GM19452 (cell line): ENCODE results near the gene THBS1.

Experiments
- ATAC-seq: cut with Tn5 transposase; IDR thresholded peaks from one replicate; pipeline ENCODE4 v1.9.1; 2021; ENCODE audit not compliant: unreplicated experiment

Gene THBS1

DNA sequence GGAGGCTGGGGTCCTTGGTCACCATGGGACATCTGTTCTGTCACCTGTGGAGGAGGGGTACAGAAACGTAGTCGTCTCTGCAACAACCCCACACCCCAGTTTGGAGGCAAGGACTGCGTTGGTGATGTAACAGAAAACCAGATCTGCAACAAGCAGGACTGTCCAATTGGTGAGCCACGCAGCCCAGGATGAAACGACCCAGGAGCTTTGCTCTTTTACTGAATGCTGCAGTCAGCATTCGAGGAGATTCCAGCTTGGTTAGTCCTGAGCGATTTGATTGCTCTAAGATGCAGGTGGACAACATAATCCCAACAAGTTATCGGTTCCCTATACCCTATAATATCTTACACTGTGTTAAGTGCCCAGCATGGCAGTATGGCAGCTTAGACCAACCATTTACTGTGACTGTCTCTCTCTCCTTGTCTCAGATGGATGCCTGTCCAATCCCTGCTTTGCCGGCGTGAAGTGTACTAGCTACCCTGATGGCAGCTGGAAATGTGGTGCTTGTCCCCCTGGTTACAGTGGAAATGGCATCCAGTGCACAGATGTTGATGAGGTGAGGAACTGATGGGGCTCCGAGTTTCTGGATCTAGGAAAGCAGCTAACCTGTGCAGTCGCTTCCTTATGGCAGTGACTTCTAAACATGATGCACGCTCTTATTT lies 7.8 kb downstream of the THBS1 start:
- ATAC-seq: no peak

DNA sequence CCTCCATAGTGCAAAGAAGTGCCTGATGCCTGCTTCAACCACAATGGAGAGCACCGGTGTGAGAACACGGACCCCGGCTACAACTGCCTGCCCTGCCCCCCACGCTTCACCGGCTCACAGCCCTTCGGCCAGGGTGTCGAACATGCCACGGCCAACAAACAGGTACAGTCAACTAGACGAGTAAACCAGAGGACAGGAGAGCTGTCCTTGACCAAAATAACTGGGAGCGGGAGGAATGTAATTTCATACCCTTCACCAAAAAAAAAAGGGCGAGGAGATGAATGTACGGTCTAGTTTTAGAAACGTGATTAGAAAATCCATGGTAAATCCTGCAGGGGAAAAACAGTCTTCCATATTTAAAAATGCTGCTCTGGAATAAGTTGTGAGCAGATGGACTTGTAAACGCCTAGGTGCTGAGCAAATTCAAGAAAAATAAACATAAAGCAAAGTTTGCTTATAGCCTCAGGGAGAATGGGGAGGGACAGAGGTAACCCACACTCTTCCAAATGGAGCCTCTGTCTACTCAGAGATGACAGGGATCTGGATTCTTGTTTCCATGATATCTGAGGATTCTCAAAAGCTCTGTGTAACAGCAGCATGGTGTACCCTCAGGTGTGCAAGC lies 8.4 kb downstream of the THBS1 start:
- no peak for ATAC-seq

DNA sequence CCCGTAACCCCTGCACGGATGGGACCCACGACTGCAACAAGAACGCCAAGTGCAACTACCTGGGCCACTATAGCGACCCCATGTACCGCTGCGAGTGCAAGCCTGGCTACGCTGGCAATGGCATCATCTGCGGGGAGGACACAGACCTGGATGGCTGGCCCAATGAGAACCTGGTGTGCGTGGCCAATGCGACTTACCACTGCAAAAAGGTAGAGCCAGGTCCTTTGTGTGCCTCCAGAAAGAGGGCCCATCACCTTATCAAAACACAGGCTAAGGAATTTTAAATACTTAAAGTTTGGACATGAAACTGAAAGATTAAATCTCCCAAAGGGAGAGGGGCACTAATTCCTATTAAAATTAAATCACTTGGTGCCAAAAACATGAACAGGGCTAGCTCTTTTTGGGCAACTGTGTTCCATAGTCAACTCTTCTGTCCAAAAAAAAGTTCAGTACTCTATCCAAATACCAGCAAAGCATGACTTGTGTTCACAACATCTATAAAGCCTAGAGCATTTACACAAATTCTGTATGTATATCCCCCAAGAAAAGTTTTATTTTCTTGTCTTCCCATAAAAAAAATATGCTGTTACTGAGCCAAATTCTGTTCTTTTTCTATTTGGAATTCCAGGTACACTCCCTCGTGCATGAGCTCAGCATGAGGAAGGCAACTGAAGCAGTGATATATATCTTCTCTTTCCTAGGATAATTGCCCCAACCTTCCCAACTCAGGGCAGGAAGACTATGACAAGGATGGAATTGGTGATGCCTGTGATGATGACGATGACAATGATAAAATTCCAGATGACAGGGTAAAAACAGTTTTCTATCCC lies 9.2 kb downstream of the THBS1 start:
- no peak for ATAC-seq

DNA sequence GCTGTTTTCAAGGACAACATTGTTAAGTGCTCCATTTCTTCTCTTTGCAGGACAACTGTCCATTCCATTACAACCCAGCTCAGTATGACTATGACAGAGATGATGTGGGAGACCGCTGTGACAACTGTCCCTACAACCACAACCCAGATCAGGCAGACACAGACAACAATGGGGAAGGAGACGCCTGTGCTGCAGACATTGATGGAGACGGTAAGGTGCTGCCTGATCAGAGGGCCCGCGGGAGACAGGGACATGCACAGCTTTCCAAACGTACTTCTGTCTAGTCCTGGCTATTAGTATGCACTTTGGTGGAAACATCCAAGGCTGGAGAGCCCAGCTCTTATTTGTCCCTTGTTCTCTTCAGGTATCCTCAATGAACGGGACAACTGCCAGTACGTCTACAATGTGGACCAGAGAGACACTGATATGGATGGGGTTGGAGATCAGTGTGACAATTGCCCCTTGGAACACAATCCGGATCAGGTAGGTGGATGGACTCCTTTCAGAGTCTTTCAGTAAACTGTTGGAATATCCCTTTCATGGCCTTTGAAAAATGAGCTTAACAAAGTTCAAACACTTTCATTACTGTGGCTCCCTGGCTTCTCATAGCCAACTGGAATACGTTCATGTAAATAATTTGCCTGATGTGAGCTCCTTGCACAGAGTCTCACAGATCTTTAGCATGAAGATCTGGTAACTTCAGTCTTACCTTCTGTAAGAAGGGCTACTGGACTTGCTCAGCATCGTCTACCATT lies 10.4 kb downstream of the THBS1 start:
- ATAC-seq: no peak

DNA sequence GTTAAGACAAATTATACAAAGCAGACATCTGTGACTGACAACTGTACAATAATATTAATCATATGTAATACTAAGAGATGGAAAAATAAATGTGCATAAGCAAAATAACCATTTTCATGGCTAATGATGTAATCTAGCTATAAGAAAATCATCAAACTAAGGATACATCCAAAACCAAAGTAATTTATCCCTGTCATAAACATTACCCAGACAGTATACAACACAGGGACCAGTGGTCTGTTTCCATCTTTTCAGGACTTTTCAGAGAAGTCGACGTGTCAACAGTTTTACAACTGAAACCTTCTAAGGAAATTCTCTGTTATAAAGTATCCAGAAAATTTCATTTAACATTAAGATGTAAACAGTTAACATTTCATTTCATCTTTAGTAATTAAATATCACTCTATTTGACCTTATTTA lies 11.0 kb downstream of the THBS1 start:
- ATAC-seq: no peak

DNA sequence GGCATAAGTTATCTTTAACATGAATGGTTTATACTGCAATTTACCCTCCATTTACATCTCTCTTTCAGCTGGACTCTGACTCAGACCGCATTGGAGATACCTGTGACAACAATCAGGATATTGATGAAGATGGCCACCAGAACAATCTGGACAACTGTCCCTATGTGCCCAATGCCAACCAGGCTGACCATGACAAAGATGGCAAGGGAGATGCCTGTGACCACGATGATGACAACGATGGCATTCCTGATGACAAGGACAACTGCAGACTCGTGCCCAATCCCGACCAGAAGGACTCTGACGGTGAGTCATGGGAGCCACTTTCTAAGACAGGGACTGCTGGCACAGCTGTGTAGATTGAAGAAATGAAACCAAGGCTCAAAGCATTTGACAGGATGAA lies 11.6 kb downstream of the THBS1 start:
- no peak for ATAC-seq

DNA sequence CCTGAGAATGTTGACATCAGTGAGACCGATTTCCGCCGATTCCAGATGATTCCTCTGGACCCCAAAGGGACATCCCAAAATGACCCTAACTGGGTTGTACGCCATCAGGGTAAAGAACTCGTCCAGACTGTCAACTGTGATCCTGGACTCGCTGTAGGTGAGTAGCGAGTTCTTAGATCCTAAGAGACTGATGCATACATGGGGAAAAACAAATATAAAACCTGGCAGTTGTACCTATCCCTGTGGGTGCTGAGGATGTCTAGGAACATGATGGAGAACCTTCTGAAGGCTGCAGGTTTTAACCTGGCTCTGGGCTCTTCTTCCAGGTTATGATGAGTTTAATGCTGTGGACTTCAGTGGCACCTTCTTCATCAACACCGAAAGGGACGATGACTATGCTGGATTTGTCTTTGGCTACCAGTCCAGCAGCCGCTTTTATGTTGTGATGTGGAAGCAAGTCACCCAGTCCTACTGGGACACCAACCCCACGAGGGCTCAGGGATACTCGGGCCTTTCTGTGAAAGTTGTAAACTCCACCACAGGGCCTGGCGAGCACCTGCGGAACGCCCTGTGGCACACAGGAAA lies 12.3 kb downstream of the THBS1 start:
- no peak for ATAC-seq

DNA sequence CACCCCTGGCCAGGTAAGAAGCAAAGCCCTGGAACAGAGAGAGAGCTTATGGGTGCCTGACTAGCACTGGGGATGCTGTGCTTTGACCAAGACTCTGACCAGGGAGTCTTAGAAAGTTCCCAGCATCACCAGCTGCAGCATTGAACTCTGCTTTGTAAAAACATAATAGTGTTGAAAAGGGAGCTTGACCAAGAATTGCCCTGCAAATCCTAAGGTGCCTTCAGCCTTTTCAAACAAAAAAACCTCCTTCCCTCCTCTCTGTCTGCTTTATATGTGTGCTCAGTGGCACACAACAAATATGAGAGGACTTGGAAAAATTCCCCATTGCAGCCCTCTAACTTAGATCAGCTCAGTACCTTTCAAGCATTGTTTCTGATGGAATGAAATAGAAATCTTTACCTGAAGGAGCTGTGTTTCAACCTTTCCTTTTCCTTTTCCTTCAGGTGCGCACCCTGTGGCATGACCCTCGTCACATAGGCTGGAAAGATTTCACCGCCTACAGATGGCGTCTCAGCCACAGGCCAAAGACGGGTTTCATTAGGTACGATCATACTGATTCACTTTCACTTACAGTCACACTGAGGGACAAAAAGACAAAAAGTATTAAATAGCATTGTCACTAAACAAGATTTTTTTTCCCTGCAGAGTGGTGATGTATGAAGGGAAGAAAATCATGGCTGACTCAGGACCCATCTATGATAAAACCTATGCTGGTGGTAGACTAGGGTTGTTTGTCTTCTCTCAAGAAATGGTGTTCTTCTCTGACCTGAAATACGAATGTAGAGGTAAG lies 13.0 kb downstream of the THBS1 start:
- no peak for ATAC-seq

DNA sequence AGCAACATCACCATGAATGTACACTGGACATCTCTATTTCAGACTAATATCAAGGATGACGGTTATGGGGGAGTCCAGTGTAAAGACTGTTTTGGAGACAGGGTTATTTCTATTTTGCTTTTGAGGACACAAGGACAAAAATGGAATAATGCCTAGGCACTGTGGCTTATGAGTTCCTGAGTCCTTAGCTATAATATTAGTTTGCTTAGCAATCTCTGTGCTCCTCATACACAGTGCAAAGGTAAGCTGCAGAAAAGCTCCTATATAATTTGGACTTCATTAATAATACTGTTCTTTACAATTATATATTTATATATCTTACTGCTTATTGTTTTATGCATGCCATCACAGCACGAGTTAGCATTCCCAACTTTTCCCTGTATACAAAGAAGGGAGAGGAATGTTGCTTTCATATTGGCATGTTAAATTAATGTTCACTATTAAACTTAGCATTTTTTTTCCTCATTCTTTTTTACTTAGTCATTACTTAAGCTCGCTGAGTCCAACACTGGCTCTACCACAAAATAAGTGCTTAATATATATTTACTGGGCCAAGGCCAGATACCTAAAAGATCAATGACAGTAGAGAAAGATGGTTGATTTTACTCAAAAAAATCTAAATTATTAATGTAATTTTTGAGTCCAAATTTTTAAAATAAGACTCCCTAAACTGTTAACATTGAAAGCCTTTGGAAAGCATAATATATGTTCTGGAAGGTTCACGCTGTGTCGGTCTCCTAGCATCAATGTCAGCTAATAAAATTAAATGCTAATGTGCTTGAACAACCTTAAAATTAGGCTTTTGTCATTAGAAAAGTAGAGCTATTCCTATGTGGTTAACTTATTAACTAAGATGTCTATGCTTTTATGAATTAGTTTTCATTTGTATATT lies 13.8 kb downstream of the THBS1 start:
- no peak for ATAC-seq

DNA sequence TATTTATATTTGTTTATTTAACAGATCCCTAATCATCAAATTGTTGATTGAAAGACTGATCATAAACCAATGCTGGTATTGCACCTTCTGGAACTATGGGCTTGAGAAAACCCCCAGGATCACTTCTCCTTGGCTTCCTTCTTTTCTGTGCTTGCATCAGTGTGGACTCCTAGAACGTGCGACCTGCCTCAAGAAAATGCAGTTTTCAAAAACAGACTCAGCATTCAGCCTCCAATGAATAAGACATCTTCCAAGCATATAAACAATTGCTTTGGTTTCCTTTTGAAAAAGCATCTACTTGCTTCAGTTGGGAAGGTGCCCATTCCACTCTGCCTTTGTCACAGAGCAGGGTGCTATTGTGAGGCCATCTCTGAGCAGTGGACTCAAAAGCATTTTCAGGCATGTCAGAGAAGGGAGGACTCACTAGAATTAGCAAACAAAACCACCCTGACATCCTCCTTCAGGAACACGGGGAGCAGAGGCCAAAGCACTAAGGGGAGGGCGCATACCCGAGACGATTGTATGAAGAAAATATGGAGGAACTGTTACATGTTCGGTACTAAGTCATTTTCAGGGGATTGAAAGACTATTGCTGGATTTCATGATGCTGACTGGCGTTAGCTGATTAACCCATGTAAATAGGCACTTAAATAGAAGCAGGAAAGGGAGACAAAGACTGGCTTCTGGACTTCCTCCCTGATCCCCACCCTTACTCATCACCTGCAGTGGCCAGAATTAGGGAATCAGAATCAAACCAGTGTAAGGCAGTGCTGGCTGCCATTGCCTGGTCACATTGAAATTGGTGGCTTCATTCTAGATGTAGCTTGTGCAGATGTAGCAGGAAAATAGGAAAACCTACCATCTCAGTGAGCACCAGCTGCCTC lies 14.7 kb downstream of the THBS1 start:
- ATAC-seq: no peak

DNA sequence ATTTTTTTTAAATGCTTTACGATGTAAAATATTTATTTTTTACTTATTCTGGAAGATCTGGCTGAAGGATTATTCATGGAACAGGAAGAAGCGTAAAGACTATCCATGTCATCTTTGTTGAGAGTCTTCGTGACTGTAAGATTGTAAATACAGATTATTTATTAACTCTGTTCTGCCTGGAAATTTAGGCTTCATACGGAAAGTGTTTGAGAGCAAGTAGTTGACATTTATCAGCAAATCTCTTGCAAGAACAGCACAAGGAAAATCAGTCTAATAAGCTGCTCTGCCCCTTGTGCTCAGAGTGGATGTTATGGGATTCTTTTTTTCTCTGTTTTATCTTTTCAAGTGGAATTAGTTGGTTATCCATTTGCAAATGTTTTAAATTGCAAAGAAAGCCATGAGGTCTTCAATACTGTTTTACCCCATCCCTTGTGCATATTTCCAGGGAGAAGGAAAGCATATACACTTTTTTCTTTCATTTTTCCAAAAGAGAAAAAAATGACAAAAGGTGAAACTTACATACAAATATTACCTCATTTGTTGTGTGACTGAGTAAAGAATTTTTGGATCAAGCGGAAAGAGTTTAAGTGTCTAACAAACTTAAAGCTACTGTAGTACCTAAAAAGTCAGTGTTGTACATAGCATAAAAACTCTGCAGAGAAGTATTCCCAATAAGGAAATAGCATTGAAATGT lies 15.6 kb downstream of the THBS1 start:
- no peak for ATAC-seq

DNA sequence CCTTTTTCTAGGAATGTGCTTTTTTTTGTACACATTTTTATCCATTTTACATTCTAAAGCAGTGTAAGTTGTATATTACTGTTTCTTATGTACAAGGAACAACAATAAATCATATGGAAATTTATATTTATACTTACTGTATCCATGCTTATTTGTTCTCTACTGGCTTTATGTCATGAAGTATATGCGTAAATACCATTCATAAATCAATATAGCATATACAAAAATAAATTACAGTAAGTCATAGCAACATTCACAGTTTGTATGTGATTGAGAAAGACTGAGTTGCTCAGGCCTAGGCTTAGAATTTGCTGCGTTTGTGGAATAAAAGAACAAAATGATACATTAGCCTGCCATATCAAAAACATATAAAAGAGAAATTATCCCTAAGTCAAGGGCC lies 16.5 kb downstream of the THBS1 start:
- ATAC-seq: no peak

DNA sequence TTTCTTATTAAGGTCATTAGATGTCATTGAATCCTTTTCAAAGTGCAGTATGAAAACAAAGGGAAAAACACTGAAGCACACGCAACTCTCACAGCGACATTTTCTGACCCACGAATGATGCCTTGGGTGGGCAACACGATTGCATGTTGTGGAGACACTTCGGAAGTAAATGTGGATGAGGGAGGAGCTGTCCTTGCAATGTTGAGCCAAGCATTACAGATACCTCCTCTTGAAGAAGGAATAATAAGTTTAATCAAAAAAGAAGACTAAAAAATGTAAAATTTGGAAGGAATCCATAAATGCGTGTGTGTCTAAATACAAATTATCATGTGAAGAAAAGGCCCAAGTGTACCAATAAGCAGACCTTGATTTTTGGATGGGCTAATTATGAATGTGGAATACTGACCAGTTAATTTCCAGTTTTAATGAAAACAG lies 16.9 kb downstream of the THBS1 start:
- ATAC-seq: no peak

DNA sequence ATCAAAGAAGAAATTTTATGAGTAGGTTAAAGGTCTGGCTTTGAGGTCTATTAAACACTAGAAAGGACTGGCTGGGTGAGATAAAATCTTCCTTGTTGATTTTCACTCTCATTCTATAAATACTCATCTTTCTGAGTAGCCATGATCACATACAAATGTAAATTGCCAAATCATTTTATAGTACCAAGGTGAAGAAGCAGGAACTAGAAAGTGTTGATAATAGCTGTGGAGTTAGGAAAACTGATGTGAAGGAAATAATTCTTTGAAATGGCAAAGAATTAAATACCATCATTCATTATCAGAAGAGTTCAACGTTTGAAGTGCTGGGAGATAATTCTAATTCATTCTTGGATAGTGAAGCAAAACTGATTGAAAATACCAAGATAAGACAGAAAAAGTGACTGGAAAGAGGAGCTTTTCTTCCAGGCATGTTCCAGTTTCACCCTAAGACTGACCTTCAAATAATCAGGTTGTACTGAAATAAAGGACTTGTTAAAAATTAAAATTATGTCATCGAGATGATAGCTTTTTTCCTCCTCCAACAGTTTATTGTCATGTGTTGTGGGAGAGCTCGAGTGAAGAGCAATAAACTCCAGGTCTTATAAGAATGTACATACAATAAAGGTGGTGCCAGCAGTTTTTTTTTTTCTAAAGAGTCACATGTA lies 17.4 kb downstream of the THBS1 start:
- ATAC-seq: no peak

DNA sequence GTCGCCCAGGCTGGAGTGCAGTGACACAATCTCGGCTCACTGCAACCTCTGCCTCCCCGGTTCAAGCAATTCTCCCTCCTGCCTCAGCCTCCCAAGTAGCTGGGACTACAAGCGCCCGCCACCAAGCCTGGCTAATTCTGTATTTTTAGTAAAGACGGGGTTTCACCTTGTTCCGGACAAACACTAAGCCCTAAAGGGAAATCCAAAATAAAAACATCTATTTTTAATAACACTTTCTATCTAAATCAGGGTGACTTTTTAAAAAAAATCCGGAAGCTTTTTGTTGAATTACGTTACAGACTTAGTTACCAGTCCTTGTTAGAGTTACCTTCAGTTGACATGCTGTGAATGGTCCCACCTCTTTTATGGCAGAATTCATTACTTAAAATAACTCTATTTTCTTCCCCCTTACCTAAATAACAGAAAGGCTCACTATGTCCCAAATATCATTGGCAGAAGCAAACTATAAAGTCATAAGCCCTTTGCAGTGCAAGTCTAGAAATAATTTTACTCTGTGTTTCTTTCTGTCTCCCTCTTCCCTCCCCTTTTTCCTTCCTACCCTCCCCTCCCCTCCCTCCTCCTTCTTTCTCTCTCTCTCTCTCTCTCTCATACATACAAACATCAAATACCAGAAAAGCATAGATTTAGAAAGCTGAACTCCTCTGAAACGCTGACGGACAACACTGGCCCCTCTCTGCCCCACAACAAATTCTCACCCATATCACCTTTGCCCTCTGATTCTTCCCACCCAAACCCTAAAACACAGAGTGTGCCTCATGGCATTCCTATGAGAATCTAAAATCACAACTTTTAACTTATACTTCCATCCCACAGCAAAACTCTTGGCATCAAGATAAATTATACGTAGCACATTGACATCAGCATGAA lies 18.3 kb downstream of the THBS1 start:
- ATAC-seq: no peak

DNA sequence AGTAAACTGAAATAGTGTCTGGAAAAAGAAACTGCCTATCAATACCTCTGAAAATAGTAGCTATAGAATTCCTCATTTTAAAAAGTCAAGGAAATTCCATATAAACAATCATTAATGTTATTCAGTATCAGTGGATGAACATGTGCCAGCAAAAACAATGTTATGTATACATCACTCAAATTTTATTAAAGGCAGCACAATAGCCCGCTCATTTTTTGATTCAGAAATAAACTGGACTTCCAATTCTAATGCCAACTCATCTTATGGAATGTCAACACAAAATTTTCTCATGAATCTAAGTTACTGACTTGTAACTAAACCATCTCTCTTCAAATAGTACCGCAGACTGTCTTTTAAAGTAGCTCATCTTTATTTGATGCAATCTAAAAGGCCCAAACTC lies 19.0 kb downstream of the THBS1 start:
- ATAC-seq: no peak
